Hematopoietic multipotent progenitor cell treated with erythropoietin and hydrocortisone succinate and interleukin-3 and kit ligand, for 15 days (in vitro differentiated cells): Measurements from ENCODE around the gene NHSL2.
A peak's percentile ranks its signal among the peaks of the same experiment; 100 is the strongest.

Experiments
- DNase-seq: peaks from one replicate; pipeline ENCODE4 v3.0.0-alpha.2; 2015; ENCODE audit warnings: low spot score

Gene NHSL2

DNA sequence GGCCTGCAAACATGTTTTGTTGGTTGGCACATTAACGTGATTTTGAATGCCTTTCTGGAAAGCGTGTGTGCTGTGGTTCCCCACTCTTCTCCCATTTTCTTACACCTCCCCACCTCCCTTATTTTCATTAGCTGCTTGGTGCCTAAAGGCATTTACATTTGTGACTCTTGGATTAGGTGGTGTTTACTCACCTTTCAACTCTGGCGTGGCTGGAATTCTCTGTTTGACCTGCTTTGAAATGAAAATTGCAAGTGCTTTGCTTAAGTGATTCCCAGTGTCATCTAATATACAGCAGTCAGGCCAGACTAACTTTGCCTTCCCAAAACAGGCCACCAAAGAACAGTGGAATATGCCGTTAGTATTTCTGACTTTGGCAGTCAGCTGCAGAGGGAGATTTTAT, 80.5 kb downstream of the NHSL2 start:
- DNase-seq, result no peak

DNA sequence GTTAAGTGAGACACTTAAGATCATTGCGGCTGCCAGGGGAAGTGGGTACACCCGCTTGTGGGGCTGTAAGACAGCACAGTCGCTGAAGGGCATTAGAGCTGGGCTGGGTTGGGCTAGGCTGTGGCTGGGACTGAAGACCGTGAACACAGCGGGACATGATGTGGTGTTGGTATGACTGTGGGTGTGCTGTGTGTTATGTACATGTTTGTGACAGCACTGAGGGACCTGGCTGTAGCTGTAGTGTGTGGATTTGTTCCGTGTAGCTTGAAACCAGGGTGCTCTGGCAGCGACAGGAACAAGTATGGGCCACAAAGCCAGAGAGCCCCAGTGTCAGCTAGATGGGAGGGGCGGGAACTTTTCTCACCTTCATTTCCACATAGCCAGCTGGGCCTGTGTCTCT, 82.1 kb downstream of the NHSL2 start:
- no peak for DNase-seq

DNA sequence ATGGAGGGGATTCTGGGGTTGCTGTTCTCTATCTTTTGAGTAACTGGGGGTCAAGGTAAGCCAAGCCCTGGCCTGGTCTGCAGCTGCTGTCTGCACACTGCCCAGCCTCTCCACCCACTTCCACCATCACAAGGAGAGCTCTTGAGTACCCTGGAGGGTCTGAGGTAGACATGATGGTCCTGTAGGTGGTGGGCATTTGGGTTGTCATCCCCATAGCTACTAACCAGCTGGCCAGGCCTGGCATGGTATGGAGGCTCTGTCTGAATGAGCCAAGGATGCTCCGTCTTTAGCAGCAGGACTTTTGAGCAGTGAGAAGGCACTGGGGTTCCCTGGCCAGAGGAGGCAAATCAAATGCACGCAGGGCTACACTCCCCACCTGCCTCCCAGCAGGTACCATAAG, 82.7 kb downstream of the NHSL2 start:
- no peak for DNase-seq

DNA sequence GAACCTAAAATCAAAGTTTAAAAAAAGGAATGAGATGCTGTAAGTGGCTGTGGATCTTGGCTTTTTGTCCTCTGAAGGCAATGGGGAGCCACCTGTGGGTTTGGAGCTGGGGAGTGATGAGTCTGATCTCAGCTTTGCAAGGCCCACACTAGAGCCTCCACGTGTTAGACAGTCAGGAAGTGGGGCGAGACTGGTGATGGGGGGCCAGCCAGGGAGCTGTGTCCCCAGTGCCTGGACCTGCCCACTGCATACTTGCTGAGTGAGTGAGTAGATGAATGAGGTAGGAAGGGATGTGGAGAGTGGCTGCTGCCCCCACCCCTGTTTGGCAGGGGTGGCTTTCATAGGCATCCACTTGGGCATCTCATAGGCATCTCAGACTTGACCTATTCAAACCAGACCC, 84.0 kb downstream of the NHSL2 start:
- DNase-seq, result no peak

DNA sequence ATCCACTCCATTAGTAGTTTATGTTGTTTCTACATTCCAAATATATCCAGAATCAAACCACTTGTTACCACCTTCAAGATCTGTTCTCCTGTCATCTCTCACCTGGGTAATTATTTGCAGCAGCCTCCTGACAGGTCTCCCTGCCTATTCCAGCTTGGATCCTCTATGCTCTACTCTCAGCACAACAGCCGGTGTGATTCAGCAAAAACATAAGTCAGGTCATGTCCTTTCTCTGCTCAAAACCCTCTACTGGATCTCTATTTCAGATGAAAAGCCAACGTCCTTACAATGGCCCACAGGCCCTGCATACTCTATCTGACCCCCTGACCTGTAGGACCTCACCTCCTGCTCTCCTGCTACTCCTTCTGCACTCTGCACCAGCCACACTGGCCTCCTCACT, 84.5 kb downstream of the NHSL2 start:
- no peak for DNase-seq

DNA sequence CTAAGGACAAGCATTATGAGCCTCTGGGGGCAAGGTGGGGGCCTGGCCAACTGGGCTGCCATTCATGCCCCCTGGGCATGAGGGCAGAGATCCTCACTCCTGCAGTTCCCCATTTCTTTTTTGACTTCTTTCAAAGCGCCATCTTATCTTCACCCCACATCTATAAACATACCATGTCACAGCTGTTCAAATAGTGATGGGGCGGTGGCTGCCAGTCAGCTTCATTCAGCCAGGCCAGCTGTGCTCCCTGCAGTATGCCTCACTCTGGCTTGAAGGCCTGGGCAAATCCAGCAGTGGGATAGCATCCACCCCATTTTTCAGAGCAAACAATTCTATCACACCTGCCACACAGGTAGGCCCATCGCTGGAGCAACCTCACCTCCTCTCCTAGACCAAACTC, 85.5 kb downstream of the NHSL2 start:
- DNase-seq, result no peak

DNA sequence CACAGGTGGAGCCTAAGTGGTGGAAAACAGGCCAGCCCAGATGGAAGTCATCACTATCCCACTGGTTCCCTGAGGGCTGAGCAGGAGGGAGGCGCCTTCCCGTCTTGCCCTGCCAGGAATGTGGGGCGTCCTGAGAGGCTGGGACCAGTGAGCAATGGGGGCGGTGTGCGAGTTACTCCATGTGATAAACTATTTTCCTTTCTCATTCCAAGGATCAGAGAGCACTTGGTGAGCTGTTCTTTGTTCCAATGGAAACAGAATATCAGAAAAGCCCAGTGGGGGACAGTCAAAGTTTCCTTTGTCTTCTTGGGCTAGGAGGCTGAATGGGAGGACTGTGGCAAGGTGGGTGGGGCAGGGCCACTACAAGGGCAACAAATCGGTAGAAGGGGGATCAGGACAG, 86.2 kb downstream of the NHSL2 start:
- DNase-seq, result no peak

DNA sequence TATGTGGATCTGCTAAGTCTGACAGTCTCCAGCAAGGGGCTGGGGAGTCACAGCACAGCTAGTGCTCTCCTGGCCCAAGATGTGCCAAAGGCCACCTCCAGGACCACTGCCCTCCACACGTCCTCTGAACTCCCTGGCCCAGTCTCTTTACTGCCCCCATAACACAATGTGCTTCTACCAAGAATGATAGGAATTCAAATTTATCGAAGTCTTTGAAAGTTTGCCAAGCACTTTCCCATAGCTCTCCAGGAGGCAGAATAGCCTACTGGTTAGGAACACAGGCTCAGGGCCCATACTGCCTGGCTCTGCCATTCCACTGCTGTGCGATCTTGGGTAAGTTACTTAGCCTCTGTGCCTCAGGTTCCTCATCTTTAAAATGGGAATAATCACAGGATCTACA, 86.7 kb downstream of the NHSL2 start:
- DNase-seq, result no peak

DNA sequence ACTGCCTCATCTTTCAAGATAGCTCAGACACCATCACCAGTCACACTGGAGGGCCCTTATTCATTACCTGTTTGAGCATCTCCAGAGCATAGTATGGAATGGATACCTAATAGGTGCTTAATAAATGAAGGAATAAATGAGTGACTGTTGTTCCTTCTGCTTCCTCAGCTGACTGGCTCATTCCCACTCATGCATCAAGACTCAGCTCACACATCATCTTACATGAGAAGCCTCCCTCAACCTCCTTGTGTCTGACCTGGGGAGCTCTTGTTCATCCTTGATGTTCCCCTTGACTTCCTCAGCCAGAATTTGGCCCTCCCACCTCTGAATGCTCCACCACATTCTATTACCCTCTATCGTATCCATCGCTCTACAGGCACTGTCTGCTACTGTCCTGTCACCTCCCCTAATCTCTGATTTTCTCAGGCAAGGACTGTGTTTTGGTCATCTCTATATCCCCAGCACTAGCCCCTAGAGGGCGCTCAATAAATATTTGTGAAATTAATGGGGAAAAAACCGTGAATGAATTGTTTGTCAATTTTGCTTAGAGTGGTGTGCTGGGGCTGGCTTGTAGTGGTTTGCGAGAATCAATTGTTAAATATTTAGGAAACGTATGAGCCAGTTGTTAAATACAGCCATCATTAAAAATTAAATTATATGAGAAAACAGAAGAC, 88.3 kb downstream of the NHSL2 start:
- DNase-seq, result peak; percentile 16

DNA sequence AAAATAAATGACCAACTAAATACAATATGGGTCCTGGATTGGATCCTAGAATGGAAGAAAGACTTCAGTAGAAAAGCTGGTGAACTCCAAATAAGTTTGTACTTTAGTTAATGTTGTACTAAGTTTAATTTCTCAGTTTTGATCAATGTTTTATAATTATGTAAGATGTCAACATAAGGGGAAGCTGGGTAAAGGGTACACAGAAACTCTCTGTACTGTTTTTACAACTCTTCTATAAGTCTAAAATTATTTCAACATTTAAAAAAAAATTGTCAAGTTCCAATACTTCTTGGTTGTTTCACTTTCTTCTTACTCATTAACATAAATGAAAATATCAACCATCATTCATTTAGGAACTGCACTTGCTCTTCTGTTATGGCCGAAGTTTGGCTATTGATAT, 88.9 kb downstream of the NHSL2 start:
- DNase-seq, result no peak

DNA sequence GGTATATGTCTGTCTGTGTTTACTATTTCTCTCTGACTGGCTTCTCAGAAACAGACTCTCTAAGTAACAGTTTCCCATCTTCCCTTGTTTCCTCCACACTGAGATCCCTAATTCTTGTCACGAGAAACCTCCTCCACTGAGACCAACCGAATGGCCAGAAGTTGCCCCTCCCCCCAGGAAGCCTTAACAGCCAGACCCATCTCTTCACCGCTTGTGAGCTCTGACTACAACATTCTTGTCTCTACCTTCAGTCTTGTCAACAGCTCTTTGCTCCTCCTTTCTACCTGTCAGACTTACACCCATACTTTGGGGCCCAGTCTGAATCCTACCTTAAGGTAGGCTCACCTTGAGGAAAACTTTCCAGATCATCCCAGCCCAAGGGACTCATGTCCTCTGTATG, 90.8 kb downstream of the NHSL2 start:
- no peak for DNase-seq

DNA sequence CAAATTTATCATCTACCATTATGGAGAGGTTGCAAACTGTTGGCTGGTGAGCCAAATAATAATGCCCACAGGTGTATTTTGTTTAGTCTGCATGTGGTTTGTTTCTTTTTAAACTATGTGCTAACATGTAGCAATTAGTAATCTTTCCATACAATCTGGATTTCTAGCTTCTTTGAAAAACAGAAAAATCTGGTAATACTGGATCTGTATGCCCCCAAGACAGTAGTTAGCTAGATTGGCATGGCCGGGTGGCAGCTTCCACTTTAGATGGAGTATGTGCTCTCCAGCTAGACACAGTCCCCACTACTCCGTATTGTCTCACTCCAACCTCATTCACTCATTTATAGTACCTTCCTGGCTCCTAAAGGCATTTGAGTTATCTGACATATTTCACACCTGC, 91.3 kb downstream of the NHSL2 start:
- no peak for DNase-seq

DNA sequence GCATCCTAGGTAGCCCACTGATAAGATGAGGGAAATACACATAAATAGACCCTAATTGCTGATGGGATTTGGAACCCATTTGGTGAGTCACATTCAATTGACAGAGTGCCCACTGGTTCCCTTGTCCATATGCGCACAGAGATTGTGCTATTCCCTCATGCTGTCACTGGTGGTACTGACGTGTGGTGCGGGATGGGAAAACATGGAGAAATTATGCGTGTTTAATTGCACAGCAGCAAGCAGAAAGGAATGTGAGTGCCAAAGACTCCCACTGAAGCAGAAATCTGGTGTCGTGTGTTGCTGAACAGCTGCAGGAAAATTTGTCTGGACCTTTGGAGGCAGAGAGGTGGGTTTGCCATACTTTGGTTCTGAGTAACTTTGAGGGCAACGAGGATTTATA, 92.2 kb downstream of the NHSL2 start:
- DNase-seq, result no peak

DNA sequence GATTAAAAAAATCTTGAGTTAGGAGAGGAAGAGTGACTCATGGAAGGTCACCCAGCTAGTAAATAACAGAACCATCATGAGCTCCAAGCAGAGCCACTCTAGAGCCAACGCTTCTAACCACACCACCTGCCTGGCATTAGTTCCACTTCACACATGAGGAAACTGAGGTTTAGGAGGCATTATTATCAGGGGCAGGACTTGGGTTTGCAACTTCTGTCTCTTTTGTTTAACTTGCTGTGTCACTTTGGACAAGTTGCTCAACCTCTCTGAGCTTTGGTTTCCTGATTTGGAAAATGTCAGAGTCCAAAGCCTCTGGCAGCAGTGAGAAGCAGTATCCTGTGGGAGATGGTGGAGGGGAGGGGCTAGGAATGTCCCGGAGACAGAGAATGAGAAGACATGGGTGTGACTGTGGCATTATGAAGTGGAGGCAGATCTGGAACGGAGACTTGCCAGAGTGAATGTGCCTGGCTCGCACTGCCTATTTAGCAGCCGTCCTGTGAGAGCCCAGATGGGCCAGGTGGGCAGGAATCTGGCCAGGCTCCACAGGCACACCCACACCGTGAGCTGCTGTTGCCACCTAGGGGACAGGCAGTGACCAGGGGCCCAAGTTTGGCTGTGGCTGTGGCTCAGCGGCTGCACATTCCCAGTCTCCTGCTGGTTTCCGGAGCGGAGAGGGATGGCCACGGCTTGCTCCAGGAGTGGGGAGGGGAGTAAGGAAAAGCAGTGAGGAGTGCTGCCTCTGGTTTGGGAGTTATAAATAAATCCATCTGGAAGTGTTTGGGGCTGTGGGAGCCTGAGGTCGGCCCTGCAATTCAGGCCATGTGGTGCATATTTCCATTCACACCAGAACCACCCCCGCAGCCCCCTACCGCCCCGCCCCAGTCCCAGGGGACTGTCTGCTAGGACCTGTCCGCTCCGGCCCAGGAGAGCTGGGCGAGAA, 93.4 kb downstream of the NHSL2 start:
- DNase-seq, result no peak

DNA sequence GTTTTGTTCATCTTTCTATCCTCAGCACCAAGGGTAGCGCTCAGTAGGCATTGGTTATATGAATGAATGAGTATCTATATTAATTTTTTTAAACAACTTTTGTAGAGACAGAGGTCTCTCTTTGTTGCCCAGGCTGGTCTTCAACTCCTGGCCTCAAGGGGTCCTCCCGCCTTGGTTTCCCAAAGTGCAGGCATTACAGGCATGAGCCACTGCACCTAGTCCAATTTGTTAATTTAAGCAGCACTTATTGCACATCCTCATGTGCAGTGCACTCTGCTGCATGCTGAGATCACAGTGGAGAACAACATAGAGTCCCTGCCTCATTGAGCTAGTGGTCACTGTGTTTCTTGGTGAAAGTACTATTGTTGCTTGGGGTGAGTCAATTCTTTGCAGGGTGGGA, 94.4 kb downstream of the NHSL2 start:
- DNase-seq, result no peak

DNA sequence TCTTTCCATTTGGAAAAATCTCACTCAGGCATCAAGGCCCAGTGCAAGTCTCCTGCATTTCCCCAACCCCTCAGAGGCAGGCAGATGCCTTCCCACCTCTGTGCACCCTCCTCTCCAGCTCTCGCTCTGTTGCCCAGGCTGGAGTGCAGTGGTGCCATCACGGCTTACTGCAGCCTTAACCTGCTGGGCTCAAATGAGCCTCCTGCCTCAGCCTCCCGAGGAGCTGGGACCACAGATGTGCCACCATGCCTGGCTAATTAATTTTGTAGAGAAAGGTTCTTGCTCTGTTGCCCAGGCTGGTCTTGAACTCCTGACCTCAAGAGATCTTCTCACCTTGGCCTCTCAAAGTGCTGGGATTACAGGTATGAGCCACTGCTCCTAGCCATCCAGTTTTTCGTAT, 95.8 kb downstream of the NHSL2 start:
- DNase-seq, result no peak

DNA sequence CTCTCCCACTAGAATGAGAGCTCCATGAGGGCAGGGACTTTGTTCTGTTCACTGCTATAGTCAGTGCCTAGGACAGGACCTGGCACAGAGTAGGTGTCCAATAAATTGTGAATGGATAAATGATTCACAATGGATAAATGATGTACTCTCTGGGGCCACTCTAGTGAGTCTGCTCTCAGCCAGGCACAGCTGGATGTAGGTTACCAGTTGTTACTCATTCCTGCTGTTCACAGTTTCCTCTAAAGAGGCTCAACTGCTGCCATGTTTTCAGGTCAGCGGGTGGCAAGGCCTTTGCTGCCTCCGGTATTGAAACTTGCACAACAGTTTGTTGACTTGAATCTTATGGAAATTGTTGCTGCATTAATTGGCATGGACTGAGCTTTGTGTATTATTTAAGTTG, 99.1 kb downstream of the NHSL2 start:
- DNase-seq, result no peak

DNA sequence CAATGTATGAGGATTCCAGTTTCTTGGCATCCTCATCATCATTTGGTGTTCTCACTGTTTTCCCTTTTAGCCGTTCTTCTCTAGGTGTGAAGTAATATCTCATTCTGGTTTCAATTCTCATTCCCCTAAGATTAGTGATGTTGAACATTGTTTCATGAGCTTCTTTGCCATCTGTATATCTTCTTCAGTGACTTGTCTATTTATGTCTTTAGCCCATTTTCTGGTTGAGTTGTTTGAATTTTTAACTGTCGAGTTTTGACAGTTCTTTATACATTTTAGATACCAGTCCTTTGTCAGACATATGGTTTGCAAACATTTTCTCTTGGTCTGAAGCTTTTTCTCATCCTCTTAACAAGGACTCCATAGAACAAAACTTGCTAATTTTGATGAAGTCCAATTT, 101.1 kb downstream of the NHSL2 start:
- DNase-seq, result no peak

DNA sequence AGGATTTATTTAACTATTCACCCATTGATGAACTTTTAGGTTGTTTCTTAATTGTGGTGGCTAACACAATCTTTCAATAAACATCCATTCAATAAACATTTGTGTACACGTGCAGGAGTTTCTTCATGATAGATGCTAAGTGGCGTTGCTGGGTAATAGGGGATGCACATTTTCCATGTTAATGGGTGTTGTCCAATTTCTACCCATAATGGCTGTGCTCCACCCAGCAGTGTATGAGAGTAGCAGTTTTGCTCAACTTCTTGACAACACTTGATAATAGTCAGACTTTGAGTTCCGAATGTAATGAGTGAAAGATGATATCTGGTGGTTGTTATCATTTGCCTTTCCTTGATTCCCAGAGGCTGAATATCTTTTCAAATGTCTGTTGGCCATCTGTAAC, 104.7 kb downstream of the NHSL2 start:
- DNase-seq, result no peak

DNA sequence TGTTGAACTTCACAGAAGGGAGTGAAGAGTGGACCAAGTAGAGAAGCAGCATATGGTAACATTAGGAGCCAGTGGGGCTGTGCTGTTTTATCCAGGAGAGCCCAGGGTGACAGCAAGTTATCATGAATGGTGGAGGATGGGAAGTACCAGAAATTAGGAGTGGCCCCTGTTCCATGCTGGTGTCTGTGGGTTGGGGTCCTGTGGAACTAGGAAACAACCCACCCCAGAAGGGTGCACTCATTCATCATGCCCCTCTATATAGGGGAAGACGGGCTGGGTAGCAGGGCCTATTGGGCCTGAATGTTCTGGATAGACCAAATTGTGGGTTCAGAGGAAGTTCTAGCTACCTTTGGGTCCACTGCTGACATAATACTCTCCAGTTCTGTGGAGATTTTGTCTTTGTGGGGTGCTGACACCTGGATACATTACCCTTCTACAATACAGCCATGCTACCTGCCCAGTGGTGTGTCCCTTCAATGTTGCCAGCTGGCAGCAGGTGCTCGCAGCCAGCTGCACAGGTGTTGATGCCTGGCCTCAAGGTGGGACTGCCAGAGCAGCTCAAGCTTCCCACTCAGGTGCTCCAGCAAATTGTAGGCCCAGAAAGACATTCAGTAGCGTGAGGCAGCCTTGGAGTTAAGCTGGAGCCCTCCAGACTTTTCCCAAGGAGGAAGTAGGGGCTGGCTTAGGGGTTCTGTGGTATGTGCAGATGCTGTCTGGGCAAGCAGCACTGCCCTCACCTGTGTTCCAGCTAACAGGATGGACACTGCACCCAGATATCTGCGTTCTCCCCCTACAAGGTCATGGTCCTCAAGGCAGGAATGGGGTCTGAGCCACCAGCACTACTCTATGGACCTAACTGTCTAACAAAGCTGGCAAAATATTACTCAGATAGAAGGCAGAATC, 106.5 kb downstream of the NHSL2 start:
- no peak for DNase-seq

DNA sequence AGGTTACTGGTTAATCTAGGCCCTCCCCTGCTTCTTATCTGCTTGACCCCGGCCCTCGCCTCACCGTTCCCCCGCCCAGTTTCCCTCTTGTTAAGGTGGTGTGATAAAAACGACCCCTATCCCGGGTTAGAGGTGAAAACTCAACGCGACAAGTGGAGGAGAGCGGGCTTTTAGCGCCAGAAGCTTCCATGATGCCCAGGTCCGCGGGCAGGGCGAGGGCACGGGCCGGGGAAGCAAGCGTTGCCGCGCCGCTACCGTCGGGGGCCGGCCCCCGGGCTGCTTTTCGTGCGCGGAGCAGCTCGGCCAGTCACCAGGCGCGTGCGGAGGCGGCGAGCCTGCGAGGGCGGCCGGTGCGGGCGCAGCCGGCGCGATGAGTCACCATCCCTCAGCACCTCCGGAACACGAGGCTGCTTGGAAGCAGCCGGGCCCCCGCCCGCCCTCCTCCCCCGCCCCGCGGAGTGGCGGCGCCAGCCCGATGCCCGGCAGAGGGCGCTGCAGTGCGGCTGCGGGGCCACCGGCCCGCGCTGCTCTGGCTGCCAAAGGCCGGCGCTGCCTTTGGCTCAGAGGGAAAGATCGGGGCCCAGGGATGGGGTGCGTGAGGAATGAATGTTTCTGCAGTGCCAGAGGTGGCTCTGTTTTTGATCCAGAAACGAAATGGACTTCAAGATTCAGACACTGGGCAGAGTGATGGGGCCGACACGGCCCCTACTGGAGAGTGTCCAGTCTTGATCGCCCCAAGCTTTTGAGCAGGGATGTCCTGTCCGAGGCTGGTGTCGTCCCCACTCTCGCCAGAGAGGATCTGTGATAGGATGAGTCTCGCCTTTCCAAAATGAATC, 107.8 kb downstream of the NHSL2 start:
- peak; percentile 61 for DNase-seq

DNA sequence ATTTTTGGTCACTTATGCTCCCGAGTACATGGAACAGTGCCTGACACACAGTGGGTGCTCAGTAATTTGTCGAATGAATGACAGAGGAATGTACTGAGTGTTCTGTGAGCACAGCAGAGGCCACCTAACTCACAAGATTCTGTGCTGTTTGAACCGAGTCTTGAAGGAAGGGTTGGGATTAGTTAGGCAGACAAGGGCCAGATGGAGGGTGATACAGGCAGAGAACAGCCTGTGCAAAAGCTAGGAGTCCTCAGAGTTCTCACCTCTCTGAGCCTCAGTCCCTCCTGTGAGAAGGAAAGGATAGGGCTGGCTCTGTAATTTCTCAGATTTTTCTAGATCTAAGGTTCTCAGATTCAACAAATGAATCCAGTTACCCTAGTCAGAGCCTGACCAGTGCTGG, 108.8 kb downstream of the NHSL2 start:
- no peak for DNase-seq
